ENCODE results near the gene SDF4.

Gene SDF4

DNA sequence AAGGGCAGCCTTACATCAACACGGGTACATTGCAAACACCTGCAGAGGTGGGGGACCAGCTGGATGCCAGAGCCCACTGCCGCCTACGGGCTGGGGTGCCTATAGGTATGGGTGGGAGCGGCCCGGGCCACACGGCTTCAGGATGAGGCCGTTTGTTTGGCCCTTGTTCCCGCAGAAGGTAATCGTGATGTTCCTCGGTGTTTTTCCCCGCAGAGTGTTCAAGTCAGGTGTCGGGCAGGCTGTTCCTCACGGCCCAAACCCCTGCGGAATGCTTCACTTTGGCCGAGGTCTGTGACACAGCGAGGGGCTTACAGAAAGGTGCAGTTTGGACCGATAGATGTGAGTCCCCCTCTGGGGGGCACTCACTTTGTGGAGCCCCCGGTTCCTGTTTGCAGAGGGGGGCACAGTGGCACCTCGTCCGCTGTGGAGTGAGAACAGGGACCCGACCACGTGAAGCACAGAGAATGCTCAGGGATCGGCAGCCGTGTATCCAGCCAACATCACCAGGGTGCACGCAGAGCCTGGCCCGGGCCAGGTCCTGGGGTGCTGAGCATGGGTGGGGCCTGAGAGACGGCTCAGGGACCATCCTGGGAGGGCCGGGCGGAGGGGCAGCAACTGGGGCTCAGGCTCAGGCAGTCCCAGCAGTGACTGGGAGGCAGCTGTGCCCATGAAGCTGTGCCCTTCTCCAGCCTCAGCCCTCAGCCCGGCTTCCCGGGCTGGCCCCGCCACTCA, 58.6 kb downstream of the SDF4 start:
- ChIA-PET CTCF (no interaction called here), POLR2A (no interaction called here)
- no peak for DNase-seq (ENCODE audit: extremely low spot score)
- TF ChIP-seq NFRKB (IDR thresholded peaks at IDR 0.05), result no peak
- no peak for TF ChIP-seq SP1 (IDR thresholded peaks at IDR 0.05)
- TF ChIP-seq FOXK2 (IDR thresholded peaks at IDR 0.05), result no peak
- TF ChIP-seq SUZ12 (IDR thresholded peaks at IDR 0.05), result no peak
- TF ChIP-seq ZNF384 (IDR thresholded peaks at IDR 0.05), result no peak
- TF ChIP-seq ARNT (IDR thresholded peaks at IDR 0.05), result no peak
- TF ChIP-seq BHLHE40 (IDR thresholded peaks at IDR 0.05; ENCODE audit: borderline replicate concordance), result no peak
- TF ChIP-seq ELF4 (IDR thresholded peaks at IDR 0.05), result no peak
- no peak for TF ChIP-seq FOXA1 (IDR thresholded peaks at IDR 0.05)
- TF ChIP-seq TARDBP (IDR thresholded peaks at IDR 0.05), result no peak
- TF ChIP-seq CTBP1 (IDR thresholded peaks at IDR 0.05; ENCODE audit: borderline replicate concordance), result no peak
- no peak for TF ChIP-seq HDGF (IDR thresholded peaks at IDR 0.05; ENCODE audit: borderline replicate concordance)
- no peak for TF ChIP-seq FOXM1 (IDR thresholded peaks at IDR 0.05; ENCODE audit: borderline replicate concordance)
- TF ChIP-seq LEF1 (IDR thresholded peaks at IDR 0.05; ENCODE audit: borderline replicate concordance), result no peak
- no peak for TF ChIP-seq L3MBTL2 (conservative IDR thresholded peaks at IDR 0.05)
- TF ChIP-seq, protein P1, sequence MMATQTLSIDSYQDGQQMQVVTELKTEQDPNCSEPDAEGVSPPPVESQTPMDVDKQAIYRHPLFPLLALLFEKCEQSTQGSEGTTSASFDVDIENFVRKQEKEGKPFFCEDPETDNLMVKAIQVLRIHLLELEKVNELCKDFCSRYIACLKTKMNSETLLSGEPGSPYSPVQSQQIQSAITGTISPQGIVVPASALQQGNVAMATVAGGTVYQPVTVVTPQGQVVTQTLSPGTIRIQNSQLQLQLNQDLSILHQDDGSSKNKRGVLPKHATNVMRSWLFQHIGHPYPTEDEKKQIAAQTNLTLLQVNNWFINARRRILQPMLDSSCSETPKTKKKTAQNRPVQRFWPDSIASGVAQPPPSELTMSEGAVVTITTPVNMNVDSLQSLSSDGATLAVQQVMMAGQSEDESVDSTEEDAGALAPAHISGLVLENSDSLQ (IDR thresholded peaks at IDR 0.05), result no peak

DNA sequence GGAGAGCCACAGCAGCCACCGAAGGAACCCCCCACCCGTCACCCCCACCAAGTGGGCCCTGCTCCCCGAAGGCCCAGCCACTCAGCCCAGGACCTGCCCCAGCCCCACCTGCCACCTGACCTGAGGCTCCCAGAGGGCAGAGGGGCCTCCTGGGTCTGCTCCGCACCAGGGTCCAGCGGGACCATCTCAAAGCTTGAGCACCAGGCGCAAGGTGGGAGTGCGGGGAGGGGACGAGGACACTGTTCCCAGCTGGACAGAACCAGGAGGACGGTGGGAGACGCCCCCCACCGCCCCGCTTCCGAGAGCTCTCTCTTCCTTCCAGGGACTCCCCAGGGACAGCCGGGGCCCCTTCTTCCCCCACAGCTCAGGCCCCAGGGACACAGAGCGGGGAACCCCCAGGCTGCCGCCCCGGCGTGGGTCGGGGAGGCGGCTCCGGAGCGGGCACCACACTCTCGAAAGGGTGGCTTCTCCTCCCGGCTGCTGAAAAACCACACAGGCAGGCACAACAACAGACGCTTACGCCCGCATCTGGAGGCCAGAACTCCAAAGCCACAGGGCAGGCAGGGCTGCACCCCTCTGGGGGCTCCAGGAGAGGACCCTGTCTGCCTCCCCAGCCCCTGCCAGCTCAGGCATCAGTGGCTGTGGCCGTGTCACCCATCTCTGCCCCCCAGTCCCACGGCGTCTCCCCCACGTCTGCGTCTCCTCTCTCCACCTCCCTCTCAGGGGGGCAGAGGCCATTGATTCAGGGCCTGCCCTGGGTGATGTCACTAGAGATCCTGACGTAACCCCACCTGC, 60.1 kb downstream of the SDF4 start:
- ChIA-PET POLR2A (no interaction called here), CTCF (no interaction called here)
- DNase-seq (ENCODE audit: extremely low spot score), result no peak
- TF ChIP-seq BHLHE40 (IDR thresholded peaks at IDR 0.05; ENCODE audit: borderline replicate concordance) (no peak), L3MBTL2 (conservative IDR thresholded peaks at IDR 0.05) (no peak), FOXM1 (IDR thresholded peaks at IDR 0.05; ENCODE audit: borderline replicate concordance) (no peak), FOXA1 (IDR thresholded peaks at IDR 0.05) (no peak), ELF4 (IDR thresholded peaks at IDR 0.05) (no peak), NFRKB (IDR thresholded peaks at IDR 0.05) (no peak), ZNF384 (IDR thresholded peaks at IDR 0.05) (no peak), CTBP1 (IDR thresholded peaks at IDR 0.05; ENCODE audit: borderline replicate concordance) (no peak), FOXK2 (IDR thresholded peaks at IDR 0.05) (no peak), TARDBP (IDR thresholded peaks at IDR 0.05) (no peak), SP1 (IDR thresholded peaks at IDR 0.05) (no peak), HDGF (IDR thresholded peaks at IDR 0.05; ENCODE audit: borderline replicate concordance) (no peak), ARNT (IDR thresholded peaks at IDR 0.05) (no peak), SUZ12 (IDR thresholded peaks at IDR 0.05) (no peak), LEF1 (IDR thresholded peaks at IDR 0.05; ENCODE audit: borderline replicate concordance) (no peak)
- TF ChIP-seq, protein P1 (IDR thresholded peaks at IDR 0.05), result no peak

DNA sequence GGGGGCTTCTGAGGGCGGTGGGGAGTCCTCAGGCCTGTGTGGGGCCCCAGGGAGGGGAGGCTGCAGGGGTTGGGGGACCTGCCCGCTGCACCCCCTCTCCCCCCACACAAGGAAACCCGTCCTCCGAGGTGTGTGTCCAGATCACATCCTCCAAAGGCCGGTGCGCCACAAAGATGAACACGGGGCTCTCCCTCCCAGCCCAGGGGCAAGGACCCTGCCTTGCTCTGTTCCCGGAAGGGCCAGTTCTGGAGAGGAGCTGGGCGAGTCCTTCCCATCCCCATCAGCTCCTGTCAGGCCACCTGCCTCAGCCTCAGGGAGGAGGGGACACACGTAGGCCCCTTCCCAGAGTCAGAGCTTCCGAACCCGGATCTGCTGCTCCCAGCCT, 60.6 kb downstream of the SDF4 start:
- ChIA-PET CTCF (no interaction called here), POLR2A (no interaction called here)
- no peak for DNase-seq (ENCODE audit: extremely low spot score)
- TF ChIP-seq BHLHE40 (IDR thresholded peaks at IDR 0.05; ENCODE audit: borderline replicate concordance), result no peak
- no peak for TF ChIP-seq ZNF384 (IDR thresholded peaks at IDR 0.05)
- no peak for TF ChIP-seq SUZ12 (IDR thresholded peaks at IDR 0.05)
- TF ChIP-seq HDGF (IDR thresholded peaks at IDR 0.05; ENCODE audit: borderline replicate concordance), result no peak
- TF ChIP-seq CTBP1 (IDR thresholded peaks at IDR 0.05; ENCODE audit: borderline replicate concordance), result no peak
- TF ChIP-seq TARDBP (IDR thresholded peaks at IDR 0.05), result no peak
- no peak for TF ChIP-seq SP1 (IDR thresholded peaks at IDR 0.05)
- TF ChIP-seq FOXM1 (IDR thresholded peaks at IDR 0.05; ENCODE audit: borderline replicate concordance), result no peak

DNA sequence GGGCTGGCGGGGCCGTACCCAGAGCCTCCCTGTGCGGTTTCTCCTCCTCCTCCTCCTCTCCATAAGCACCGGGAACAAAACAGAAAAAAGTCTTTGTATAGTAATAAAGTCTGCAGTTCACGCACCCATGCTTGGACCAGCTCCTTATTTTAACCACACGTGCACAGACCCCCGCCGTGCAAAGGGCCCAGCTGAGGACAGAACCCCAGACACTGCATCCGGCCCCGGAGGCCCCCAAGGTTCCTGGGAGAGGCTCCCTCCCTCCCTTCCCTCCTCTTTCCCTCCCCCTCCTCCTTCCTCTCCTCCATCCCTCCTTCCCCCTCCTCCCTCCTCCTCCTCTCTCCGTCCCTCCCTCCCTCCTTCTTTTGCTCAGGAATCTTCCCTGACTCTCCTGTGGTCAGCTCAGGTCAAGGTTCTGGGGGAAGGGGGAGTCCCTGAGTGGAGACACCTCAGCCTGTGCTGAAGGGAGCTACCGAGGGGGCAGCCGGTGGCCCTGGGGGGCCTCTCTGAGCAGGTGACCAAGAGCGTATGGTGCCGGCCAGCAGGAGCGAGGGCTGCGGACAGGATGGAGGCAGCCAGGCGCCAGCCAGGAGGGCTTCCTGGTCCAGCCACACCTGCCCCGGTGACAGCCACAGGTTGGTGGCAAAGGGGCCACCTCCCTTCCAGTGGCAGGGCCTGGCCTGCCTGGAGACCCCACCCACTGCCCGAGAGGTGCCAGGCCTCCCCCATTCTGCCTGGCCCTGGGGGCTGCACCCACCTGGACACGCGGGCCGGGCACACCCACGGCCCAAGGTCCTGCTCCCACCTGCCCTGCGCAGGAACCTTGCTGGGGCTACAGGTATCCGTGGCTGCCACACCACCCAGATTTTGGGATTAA, 61.3 kb downstream of the SDF4 start:
- ChIA-PET POLR2A (no interaction called here), CTCF (no interaction called here)
- DNase-seq (ENCODE audit: extremely low spot score), result no peak
- TF ChIP-seq CTBP1 (IDR thresholded peaks at IDR 0.05; ENCODE audit: borderline replicate concordance) (no peak), NFRKB (IDR thresholded peaks at IDR 0.05) (no peak), L3MBTL2 (conservative IDR thresholded peaks at IDR 0.05) (no peak), ELF4 (IDR thresholded peaks at IDR 0.05) (no peak), FOXK2 (IDR thresholded peaks at IDR 0.05) (no peak), LEF1 (IDR thresholded peaks at IDR 0.05; ENCODE audit: borderline replicate concordance) (no peak), BHLHE40 (IDR thresholded peaks at IDR 0.05; ENCODE audit: borderline replicate concordance) (no peak), HDGF (IDR thresholded peaks at IDR 0.05; ENCODE audit: borderline replicate concordance) (no peak), ZNF384 (IDR thresholded peaks at IDR 0.05) (no peak), SP1 (IDR thresholded peaks at IDR 0.05) (no peak), TARDBP (IDR thresholded peaks at IDR 0.05) (no peak), ARNT (IDR thresholded peaks at IDR 0.05) (no peak), SUZ12 (IDR thresholded peaks at IDR 0.05) (no peak), FOXM1 (IDR thresholded peaks at IDR 0.05; ENCODE audit: borderline replicate concordance) (no peak), FOXA1 (IDR thresholded peaks at IDR 0.05) (no peak)
- TF ChIP-seq, protein P1 (IDR thresholded peaks at IDR 0.05), result no peak
